ENCODE measurements around the gene TMOD1.
"Not testable (repeated sequence)": the region's sequence is repeated elsewhere in the genome, so short reads cannot be mapped to it uniquely, and the experiment has no call there.

Gene TMOD1

GRCh38 chr9:97601228-97601898, 99.9 kb downstream of the TMOD1 start:
- no peak for DNase-seq

- DNase-seq, result no peak
These were observed 101.0 kb downstream of the TMOD1 start for GRCh38 chr9:97602430-97602829.

- no peak for DNase-seq
These were observed 103.6 kb downstream of the TMOD1 start for GRCh38 chr9:97604901-97605645.

GRCh38 chr9:97615439-97616072, 114.1 kb downstream of the TMOD1 start:
- DNase-seq, result no peak

- DNase-seq, result no peak
These were observed 116.5 kb downstream of the TMOD1 start for GRCh38 chr9:97617939-97618416.

- not testable (repeated sequence) for DNase-seq
These were observed 118.6 kb downstream of the TMOD1 start for GRCh38 chr9:97620063-97620462.

GRCh38 chr9:97622483-97622882, 121.0 kb downstream of the TMOD1 start:
- DNase-seq, result not testable (repeated sequence)

- no peak for DNase-seq
These were observed 122.5 kb downstream of the TMOD1 start for GRCh38 chr9:97623946-97624345.

GRCh38 chr9:97625620-97626019, 124.2 kb downstream of the TMOD1 start:
- no peak for DNase-seq

- no peak for DNase-seq
These were observed 126.2 kb downstream of the TMOD1 start for GRCh38 chr9:97627624-97628023.

- DNase-seq, result no peak
These were observed 127.2 kb downstream of the TMOD1 start for GRCh38 chr9:97628668-97629067.

- no peak for DNase-seq
These were observed 127.7 kb downstream of the TMOD1 start for GRCh38 chr9:97629156-97629555.

GRCh38 chr9:97630591-97630990, 129.1 kb downstream of the TMOD1 start:
- no peak for DNase-seq

- peak; percentile 2 for DNase-seq
These were observed 130.9 kb downstream of the TMOD1 start for GRCh38 chr9:97632248-97632984.

GRCh38 chr9:97632985-97633858, 131.8 kb downstream of the TMOD1 start, which contains the start of the genes NCBP1 and TSTD2:
TSS of gene NCBP1 (plus strand) at chr9:97633821. CDS start at chr9:97633882, 61 bp downstream.
TSS of gene TSTD2 (minus strand) at chr9:97633368. CDS start at chr9:97627562, 5,806 bp downstream.
- DNase-seq, result peak; percentile 94

- DNase-seq, result no peak
These were observed 132.5 kb downstream of the TMOD1 start for GRCh38 chr9:97633859-97634490.

- DNase-seq, result no peak
These were observed 133.6 kb downstream of the TMOD1 start for GRCh38 chr9:97635026-97635425.

- no peak for DNase-seq
These were observed 135.4 kb downstream of the TMOD1 start for GRCh38 chr9:97636903-97637302.

GRCh38 chr9:97638666-97639065, 137.2 kb downstream of the TMOD1 start:
- no peak for DNase-seq

GRCh38 chr9:97640325-97640724, 138.9 kb downstream of the TMOD1 start:
- no peak for DNase-seq

GRCh38 chr9:97645720-97646119, 144.3 kb downstream of the TMOD1 start:
- DNase-seq, result no peak

Data from activated gamma-delta T cell (primary cell).